HG02840 (cell line): ENCODE measurements around the gene SURF1.
"Not testable (repeated sequence)": the region's sequence is repeated elsewhere in the genome, so short reads cannot be mapped to it uniquely, and the experiment has no call there.

ENCODE experiments used
- ATAC-seq: cut with Tn5 transposase; IDR thresholded peaks from one replicate; pipeline ENCODE4 v1.9.1; 2021; ENCODE audit warnings: mild to moderate bottlenecking, moderate library complexity, moderate number of reproducible peaks; ENCODE audit not compliant: unreplicated experiment, low FRiP score

Gene SURF1

DNA sequence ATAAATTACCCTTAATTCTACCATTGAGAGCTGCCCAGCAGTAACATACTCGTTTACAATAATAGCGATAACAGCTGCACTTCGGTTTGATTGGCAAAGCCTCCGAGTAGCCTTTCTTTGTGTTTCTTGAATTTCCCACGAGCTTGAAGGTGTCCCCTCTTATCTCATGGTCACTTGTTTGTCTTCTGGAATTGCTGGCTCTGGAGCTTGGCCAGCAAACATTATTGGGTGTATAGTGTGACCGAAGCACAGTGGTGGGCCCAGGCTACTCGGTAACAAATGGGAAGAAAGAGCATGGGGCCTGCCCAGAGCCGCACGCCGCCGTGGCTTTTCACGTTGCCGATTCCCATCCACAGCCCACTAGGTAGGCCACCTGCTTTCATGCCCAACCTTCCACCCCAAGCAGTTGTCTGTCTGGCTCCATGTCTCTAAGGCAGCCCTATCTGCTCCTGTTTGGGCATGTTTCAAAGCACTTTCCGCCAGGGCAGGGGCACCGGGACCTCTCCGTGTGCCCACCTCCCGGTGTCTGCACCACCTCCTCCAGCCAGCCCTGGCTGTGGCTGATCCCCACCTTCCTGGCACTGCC is 28.5 kb upstream of the SURF1 start:
- ATAC-seq: no peak

DNA sequence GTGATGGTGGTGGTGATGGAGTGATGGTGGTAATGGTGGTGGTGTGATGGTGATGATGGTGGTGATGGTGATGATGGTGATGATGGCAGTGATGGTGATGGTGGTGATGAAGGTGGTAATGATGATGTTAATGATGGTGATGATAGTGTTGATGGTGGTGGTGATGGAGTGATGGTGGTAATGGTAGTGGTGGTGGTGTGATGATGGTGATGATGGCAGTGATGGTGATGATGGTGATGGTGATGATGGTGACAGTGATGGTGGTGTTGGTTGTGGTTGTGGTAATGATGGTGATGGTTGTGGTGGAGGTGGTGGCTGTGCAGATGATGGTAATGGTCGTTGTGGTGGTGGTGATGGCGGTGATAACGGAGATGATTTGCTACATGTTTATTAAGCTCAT is 27.2 kb upstream of the SURF1 start:
- ATAC-seq: no peak

DNA sequence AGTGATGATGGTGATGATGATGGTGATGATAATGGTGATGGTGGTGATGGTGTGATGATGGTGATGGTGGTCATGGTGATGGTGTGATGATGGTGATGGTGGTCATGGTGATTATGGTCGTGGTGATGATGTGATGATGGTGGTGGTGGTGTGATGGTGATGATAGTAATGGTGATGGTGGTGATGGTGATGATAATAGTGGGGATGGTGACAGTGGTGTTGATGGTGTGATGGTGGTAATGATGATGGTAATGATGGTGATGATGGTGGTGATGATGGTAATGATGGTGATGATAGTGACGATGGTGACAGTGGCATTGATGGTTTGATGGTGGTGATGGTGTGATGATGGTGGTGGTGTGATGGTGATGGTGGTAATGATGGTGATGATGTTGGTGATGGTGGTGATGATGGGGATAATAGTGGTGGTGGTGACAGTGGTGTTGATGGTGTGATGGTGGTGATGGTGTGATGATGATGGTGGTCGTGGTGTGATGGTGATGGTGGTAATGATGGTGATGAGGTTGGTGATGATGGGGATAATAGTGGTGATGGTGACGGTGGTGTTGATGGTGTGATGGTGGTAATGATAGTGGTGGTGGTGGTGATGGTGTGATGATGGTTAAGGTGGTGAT is 26.3 kb upstream of the SURF1 start:
- ATAC-seq: no peak

DNA sequence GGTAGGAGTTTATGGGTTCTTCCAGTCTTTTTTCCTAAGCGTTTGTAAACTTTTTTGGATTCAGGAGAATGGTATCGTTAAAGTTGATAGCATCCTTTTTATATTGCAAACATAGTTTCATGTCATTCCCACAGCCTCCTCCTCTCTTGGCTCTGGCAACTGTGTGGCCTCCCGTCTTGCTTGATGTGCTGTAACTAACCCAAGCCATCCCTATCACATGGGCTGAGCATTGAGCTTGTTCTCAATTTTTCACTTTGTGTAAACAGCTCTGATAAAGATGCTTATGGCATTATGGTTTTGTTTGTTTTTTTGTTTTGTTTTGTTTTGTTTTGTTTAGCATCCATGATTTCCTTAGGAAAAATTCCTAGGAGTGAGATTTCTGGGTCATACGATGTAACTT is 24.4 kb upstream of the SURF1 start:
- no peak for ATAC-seq

DNA sequence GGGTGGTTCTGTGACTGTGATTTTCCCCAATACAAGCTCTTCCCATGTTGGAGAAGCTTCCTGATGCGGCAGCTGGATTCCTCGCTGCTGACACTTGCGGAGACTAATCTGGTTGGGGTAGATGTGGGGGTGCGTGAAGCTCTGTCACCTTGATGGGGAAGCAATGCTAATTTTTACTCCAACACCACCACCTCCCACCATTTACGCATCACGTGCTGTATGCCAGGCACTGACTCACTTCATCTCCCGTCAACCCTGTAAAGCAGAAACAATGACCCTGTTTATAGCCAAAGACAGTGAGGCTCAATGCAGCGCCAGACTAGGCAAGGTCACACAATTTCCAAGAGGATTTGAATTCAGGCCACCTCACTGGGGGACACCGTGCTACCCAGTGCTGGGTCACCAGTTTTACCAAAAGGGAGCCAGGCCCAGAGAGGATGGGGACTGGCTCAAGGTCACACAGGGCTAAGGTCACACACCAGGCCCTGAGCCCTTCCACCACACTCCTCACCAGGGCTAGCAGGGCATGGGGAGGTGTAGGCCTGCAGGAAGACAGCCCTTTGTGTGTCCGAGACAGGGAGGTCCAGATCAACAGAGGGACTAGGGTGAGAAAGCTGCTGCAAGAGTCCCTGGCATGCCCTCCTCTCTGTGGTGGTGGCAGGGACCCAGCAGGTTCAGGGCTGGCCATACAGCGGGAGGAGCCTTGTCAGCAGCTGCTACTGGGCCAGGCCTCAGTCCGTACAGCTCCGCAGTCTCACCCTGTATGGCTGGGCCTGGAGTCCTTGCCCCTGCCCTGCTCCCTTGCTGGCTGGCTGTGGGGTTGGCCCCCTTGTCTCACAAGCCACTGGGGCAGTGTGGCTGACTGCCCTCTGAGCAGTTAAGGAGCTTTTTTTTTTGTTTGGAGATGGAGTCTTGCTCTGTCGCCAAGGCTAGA is 23.1 kb upstream of the SURF1 start:
- no peak for ATAC-seq

DNA sequence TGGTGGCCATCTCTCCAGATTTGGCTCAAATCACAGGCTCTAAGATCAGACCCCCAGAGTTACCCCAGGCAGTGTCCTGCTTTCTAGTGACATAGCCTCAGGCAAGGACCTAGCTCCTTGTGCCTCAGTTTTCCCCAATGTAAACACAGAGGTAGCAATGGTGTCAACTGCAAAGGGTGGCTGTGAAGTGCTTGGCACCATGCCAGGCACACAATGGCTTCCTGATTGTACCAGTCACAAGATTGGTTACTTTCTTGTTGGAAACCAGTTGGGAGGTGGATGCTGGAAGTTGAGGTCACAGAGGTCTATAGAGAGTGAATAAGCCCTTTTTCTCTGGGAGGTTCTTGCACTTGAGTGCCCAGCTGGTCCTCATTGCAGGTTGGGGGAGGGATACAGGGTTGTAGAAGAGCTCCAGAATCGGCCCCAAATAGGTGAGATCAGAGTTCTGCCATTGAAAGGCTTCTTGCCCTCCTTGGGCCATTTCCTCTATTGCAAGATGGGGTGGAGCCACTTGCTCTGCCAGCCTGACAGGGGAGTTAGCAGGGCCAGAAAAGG is 22.2 kb upstream of the SURF1 start:
- ATAC-seq: no peak

DNA sequence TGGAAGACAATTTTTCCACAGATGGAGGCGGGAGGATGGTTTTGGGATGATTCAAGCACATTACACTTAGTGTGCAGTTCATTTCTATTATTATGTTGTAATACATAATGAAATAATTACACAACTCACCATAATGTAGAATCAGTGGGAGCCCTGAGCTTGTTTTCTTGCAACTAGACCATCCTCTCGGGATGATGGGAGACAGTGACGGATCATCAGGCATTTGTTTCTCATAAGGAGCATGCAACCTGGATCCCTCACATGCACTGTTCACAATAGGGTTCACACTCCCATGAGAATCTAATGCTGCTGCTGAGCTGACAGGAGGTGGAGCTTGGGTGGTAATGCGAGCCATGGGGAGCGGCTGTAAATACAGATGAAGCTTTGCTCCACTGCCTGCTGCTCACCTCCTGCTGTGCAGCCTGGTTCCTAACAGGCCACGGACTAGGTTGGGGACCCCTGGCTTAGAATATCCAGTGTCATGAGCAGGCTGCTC is 21.5 kb upstream of the SURF1 start:
- ATAC-seq: no peak

DNA sequence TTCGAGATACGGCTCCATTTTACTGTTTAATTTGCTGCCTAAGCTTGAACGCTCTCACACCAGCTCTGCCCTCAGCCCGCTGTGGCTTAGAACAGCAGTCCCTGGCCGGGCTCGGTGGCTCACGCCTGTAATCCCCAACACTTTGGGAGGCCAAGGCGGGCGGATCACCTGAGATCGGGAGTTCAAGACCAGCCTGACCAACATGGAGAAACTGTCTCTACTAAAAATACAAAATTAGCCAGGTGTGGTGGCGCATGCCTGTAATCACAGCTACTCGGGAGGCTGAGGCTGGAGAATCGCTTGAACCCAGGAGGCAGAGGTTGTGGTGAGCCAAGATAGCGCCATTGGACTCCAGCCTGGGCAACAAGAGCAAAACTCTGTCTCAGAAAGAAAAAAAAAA is 21.0 kb upstream of the SURF1 start:
- ATAC-seq: not testable (repeated sequence)

DNA sequence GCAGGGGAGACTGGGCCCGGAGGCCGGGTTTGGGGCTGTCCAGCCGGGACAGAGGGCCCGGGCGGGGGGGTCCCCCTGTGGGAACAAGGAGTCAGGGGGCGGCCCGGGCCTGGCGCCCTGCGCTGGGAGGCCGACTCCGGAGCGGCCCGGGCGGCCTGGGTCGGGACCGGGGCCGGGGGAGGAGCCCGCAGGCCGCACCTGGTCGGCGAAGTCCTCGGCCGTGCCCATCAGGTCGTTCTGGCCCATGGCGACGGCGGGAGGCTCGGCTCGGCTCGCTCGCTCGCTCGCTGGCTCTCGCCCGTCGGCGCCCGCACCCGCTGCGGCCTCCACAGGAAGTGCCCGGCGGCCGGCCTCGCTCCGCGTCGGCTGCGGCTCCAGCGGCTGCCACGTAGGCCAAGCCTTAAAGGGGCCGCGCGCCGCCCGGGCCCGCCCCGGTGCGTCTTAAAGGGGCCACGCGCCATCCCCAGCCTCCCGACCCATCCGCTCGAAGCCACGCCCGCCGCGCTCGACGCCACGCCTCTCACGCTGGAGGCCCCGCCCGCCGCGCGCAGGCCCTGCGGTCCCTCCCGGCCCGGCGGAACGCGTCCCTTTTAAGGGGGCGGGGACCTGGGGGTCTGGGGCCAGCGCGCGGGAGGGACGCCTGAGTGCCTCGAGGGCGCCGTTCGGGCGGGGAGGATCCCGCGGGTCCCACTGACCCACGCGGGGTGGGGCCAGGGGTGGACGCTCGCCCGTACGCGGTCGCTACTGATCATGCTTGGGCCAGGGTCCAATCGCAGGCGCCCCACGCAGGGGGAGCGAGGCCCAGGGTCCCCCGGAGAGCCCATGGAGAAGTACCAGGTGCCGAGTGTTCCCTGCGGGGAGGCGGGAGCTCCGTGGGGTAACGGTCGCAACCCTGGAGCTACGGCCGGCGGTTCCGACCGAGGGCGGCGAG is 19.7 kb upstream of the SURF1 start, which contains the start of the genes STKLD1 and SURF4:
Gene STKLD1 (plus strand): TSS at position 643 of the 931 bp plus-strand sequence. CDS start 108 bp downstream, at position 751.
Gene SURF4 (minus strand): TSS at position 337 of the 931 bp plus-strand sequence. CDS start 91 bp downstream, at position 246.
- peak; percentile 81 for ATAC-seq

DNA sequence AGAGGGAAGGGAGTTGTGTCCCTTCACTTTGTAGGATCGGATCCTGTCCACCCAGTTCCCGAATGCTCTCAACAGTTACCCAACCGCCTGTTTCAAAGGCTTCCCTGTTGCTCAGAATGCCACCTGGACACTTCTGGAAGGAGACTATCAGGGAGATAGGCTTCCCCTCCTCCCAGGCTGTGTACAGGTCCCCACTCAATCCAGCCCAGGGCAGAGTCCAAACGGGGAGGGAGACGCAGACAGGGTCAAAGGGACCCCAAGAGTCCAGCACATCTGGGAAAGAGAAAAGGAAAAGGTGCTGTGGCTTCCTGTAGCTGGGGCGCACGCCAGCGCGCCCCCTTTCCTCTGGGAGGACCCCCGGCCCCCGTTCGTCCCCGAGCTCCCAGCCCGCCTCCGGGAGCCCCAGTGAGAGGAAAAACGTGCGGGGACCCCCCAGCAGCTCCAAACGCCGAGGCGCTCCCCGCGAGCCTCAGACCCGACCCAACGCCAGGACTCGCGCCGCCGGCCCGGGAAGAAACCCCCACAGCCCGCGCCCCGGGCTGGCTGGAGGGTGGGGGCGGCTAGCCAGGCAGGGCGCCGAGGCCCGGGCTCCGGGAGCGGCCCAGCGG is 18.9 kb upstream of the SURF1 start:
- ATAC-seq: peak; percentile 12

DNA sequence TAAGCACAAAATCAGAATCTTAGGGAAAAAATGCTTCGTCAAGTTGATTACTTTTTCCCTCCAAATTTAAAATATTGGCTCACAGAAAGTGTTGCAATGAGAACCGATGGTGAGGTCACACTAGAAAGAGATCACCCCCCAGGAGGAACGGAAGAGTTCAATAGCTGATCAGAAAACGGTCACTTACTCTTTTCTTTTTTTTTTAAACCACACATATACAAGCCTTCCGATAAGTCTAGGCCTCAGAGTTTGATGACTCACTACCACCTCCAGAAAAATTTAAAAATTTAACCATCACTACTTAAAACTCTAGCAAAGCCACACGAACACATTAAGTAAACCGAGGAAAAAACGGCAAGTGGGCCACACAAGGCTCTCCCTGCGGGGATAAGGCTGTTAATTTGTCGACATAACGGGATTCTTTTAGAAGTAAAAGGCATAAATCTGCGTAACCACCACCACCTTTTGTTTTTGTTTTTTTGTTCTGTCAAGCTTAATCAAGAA is 18.4 kb upstream of the SURF1 start:
- ATAC-seq: no peak

DNA sequence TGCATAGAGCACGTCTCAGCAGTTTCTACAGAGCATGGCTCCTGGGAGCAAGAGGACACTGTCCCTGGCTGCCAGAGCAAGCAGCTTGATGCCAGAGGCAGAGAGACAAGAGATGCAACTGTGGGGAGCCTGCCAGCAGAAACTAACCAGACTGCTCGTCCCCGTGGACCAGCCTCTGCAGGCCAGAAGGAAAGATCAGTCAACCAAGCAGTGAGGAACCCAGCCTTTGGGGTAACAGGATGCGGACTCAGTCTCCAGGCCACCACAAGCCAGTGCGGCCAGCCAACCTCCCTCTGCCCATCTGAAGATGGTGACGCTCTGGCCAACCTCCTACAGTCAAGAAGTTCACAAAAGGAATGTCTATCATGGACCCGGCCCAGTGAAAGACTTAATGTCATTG is 15.9 kb upstream of the SURF1 start:
- no peak for ATAC-seq

DNA sequence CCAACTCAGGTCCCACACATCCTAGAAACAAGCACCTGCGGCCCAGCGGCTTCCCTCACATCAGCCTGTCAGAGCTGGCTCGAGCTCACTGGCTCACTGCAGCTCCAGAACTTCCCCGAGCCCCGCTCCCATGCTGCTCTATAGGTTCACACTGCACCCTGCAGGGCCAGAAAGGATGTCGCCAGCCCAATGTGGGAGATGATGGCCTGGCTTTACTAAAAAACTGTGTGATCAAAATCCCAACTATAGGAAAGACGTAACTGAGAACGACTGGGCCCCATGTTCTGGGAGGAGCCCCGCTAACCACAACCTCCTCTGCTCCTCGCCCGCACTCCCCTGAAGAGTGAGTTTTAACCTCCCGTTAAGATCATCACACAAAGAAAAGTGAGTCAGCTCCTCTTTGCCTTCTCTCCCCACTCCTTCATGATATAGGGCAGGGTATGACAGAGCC is 15.0 kb upstream of the SURF1 start:
- ATAC-seq: no peak

DNA sequence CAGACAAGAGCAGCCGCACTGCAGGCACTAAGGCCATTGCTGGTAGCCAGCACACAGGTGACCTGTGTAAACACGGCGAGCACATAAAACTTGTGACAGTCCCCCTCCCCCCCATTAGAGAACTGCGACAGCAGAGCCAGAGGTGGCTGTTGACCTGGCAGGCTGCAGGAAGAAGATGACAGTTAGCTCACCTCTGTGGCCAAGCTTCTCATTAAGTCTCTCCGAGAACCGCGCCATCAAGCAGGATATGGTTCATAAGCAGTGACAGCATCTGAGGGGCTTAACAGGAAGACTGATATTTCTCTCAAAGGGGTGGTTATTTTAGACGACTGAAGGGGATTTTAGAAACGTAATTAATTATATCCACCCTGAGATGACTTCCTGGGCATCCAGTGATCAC is 14.4 kb upstream of the SURF1 start:
- ATAC-seq: no peak

DNA sequence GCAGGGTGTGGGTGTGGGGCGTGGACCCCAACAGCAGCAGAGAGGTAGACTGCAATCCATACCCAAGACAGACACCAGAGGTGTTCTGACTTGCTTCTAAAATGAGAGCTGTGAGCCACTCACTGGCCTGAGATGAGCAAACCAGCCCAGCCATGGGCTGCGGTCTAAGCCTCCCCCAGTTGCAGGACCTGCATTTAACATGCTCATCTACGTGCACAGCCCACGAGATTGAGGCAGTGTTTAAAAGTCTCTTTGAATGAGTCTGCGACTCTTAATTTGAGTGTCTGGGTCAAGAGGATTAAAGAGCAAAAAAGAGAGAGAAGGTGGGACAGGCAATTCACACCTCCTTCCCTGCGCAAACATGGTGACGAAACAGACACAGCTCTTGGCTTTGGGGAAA is 13.6 kb upstream of the SURF1 start:
- ATAC-seq: no peak

DNA sequence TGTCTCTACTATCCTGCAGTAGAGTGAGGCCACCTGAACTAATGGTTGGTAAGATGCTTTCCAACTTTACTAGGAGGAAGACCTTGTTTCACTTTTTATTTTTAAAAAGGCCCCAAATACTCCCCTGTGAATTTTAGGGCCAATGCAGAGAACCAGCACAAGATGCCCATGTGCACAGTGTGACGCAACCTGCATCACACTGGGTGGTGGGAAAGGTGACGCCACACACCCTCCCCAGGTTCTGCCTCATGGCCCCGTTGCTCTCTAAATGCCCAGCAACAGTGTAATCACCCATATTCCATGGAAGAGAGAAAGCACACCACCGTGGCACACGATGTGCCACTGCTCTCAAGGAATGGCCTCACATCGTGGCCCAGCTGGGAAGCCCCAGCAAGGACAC is 13.1 kb upstream of the SURF1 start:
- ATAC-seq: no peak

DNA sequence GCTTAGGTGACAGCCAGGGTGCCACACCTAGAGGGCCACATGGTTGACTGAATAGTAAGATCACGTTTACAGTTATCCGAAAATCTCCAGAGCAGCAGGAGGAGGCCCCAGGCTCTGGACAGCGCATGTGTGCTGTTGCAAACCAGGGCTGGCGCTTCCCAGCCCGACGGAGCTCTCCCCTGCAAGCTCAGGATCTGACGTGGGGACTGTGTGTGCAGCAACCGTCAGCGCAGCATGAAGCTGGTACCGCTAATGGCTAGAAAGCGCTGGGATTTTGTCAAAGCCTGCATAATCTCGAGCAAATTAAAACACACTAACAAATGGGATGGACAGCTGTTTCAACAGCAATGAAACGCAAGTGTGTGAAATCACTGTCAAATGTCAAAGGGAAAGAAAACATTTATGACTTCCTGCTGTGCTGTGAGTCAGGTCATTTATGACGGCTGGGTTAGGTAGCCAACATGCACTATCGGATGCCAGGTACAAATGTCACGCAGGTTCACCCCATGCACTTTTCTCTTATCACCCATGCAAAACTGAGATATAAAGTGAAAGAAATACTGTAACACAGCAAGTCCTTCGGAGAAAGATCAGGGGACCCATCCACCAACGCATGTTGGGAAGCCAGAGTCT is 12.1 kb upstream of the SURF1 start:
- no peak for ATAC-seq

DNA sequence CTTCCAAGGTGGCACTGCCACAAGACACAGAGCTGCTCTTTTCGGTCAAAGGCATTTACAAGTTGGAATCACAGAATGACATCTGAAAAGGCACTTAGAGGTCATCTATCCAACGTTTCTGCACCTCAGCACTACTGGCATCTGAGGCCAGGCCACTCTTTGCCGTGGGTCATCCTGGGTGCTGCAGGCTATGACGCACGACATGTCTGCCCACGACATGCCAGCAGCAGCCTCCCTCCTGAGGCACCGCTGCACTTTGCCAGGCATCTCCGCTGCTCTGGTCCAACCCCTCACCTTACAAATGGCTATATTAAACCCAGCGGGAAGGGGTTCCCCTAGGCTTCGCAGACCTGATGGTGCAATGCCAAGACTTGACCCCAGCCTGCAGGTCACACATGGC is 11.5 kb upstream of the SURF1 start:
- no peak for ATAC-seq

DNA sequence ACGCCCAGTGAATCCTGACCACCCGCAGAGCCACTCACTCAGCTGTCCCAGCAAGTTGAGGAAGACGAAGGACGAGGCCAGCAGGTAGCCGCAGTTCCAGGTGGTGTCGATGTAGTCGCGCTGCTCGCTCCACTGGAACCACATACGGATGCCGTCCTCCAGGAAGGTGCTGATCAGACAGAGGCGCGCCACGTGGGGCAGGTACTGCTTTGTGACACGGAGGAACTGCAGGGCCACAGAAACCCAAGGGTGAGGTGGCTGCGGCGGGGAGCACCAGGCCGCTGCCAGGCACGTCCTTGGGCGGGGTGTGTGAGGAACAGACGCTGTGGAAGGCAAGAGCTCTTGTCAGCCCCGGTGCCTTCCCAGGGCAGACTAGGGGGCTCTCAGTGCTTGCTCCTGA is 10.9 kb upstream of the SURF1 start:
- ATAC-seq: no peak
